ENCODE measurements around the gene OXCT1.

DNA sequence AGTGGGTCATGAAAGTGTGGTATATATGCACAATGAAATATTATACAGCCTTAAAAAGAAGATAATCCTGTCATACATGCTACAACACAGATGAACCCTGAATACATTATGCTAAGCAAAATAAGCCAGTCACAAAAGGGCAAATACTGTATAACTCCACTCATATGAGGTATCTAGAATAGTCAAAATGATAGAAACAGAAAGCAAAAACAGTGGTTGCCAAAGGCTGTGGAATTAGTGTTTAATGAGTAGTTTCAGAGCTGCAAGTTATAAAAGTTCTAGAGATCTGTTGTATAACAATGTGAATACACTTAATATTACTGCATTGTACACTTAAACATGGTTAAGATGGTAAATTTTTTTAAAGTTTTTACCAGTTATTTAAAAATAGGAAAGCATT is 135.0 kb downstream of the OXCT1 start:
- TF ChIP-seq, protein P1, sequence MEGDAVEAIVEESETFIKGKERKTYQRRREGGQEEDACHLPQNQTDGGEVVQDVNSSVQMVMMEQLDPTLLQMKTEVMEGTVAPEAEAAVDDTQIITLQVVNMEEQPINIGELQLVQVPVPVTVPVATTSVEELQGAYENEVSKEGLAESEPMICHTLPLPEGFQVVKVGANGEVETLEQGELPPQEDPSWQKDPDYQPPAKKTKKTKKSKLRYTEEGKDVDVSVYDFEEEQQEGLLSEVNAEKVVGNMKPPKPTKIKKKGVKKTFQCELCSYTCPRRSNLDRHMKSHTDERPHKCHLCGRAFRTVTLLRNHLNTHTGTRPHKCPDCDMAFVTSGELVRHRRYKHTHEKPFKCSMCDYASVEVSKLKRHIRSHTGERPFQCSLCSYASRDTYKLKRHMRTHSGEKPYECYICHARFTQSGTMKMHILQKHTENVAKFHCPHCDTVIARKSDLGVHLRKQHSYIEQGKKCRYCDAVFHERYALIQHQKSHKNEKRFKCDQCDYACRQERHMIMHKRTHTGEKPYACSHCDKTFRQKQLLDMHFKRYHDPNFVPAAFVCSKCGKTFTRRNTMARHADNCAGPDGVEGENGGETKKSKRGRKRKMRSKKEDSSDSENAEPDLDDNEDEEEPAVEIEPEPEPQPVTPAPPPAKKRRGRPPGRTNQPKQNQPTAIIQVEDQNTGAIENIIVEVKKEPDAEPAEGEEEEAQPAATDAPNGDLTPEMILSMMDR (conservative IDR thresholded peaks at IDR 0.05; ENCODE audit: low read depth, low read length) = no peak
- TF ChIP-seq MXI1 (IDR thresholded peaks at IDR 0.05; ENCODE audit: borderline replicate concordance, low read depth, low read length) (no peak), NFE2L2 (IDR thresholded peaks at IDR 0.05; ENCODE audit: low read depth, low read length) (no peak), SMC3 (IDR thresholded peaks at IDR 0.05; ENCODE audit: low read depth, low read length) (no peak), RFX5 (IDR thresholded peaks at IDR 0.05; ENCODE audit: low read depth, low read length) (no peak), POLR2A (IDR thresholded peaks at IDR 0.05; ENCODE audit: low read depth, low read length) (no peak), RAD21 (IDR thresholded peaks at IDR 0.05; ENCODE audit: low read length) (no peak), CEBPB (IDR thresholded peaks at IDR 0.05; ENCODE audit: low read depth, low read length) (no peak), MAZ (IDR thresholded peaks at IDR 0.05; ENCODE audit: borderline replicate concordance, low read depth, low read length) (no peak), FOS (IDR thresholded peaks at IDR 0.05; ENCODE audit: low read depth, low read length) (no peak)
- TF ChIP-seq, protein P2, sequence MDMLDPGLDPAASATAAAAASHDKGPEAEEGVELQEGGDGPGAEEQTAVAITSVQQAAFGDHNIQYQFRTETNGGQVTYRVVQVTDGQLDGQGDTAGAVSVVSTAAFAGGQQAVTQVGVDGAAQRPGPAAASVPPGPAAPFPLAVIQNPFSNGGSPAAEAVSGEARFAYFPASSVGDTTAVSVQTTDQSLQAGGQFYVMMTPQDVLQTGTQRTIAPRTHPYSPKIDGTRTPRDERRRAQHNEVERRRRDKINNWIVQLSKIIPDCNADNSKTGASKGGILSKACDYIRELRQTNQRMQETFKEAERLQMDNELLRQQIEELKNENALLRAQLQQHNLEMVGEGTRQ (IDR thresholded peaks at IDR 0.05; ENCODE audit: low read depth, low read length) = no peak
